ENCODE results near the gene MPST. TPM values are rescaled to one million over a fixed set of nuclear protein-coding genes. Genes with fewer than 3 reads are reported as not detected.

MPST gene
- total RNA-seq, 1 experiment from 2014 or later: 51.2 TPM

- peak; percentile 50 for DNase-seq (ENCODE audit: unreplicated experiment)
- peak; percentile 78 for TF ChIP-seq CTCF (IDR thresholded peaks at IDR 0.05; ENCODE audit: unreplicated experiment)
- ChIA-PET POLR2A (interaction anchor here (5.6 kb wide), 1 partner anchor 9 kb away, joined by 95 read pairs; no protein-coding TSS in a partner anchor), CTCF (interaction anchor here (0.5 to 2.4 kb wide), 12 partner anchors 10 to 1668 kb away, joined by 3 to 20 read pairs (median 3); no protein-coding TSS in a partner anchor)
- peaks cover 27% of the 10 kb centered on the region for H3K4me1 Mint-ChIP-seq (ENCODE audit: insufficient read depth, unreplicated experiment)
- H3K27ac Mint-ChIP-seq (ENCODE audit: low read depth, unreplicated experiment): no peak overlapping the region
- H3K9me3 Mint-ChIP-seq (ENCODE audit: unreplicated experiment): no peaks in the 10 kb centered on the region
- H3K4me3 Mint-ChIP-seq (ENCODE audit: unreplicated experiment): peak overlapping the region; percentile 55
- H3K27me3 Mint-ChIP-seq (ENCODE audit: insufficient read depth, unreplicated experiment): no peaks in the 10 kb centered on the region
- H3K36me3 Mint-ChIP-seq (ENCODE audit: insufficient read depth, unreplicated experiment): peaks cover 18% of the 10 kb centered on the region
- intact Hi-C loops (cut with micrococcal nuclease): no loop called here
- BruUV-seq (replicated peaks): no TSS peak
Measured at GRCh38 chr22:37021710-37022482, 2.4 kb downstream of the MPST start.

GRCh38 chr22:37022483-37023337 is 3.2 kb downstream of the MPST start:
- Mint-ChIP-seq H3K4me3 (ENCODE audit: unreplicated experiment) (no peak overlapping the region), H3K27me3 (ENCODE audit: insufficient read depth, unreplicated experiment) (no peaks in the 10 kb centered on the region), H3K36me3 (ENCODE audit: insufficient read depth, unreplicated experiment) (peaks cover 24% of the 10 kb centered on the region), H3K9me3 (ENCODE audit: unreplicated experiment) (no peaks in the 10 kb centered on the region), H3K4me1 (ENCODE audit: insufficient read depth, unreplicated experiment) (peaks cover 20% of the 10 kb centered on the region), H3K27ac (ENCODE audit: low read depth, unreplicated experiment) (no peak overlapping the region)
- no TSS peak for BruUV-seq (replicated peaks)
- CTCF ChIA-PET: interaction anchor here (0.6 to 2.4 kb wide), 5 partner anchors 9 to 236 kb away, joined by 3 to 20 read pairs (median 5); no protein-coding TSS in a partner anchor
- POLR2A ChIA-PET: interaction anchor here (5.6 kb wide), 1 partner anchor 9 kb away, joined by 95 read pairs; no protein-coding TSS in a partner anchor
- no peak for DNase-seq (ENCODE audit: unreplicated experiment)
- no peak for TF ChIP-seq CTCF (IDR thresholded peaks at IDR 0.05; ENCODE audit: unreplicated experiment)
- intact Hi-C loops (cut with micrococcal nuclease): no loop called here

GRCh38 chr22:37023743-37024338 is 4.3 kb downstream of the MPST start:
- peaks cover 15% of the 10 kb centered on the region for H3K4me1 Mint-ChIP-seq (ENCODE audit: insufficient read depth, unreplicated experiment)

More at GRCh38 chr22:37023743-37024338, 4.3 kb downstream of the MPST start:
- H3K36me3 Mint-ChIP-seq (ENCODE audit: insufficient read depth, unreplicated experiment): peaks cover 27% of the 10 kb centered on the region
- CTCF ChIA-PET: interaction anchor here (0.6 kb wide), 1 partner anchor 17 kb away, joined by 3 read pairs; no protein-coding TSS in a partner anchor
- POLR2A ChIA-PET: interaction anchor here (5.6 kb wide), 1 partner anchor 7 kb away, joined by 95 read pairs; no protein-coding TSS in a partner anchor
- no peaks in the 10 kb centered on the region for H3K27me3 Mint-ChIP-seq (ENCODE audit: insufficient read depth, unreplicated experiment)
- H3K4me3 Mint-ChIP-seq (ENCODE audit: unreplicated experiment): no peak overlapping the region
- no peak overlapping the region for H3K27ac Mint-ChIP-seq (ENCODE audit: low read depth, unreplicated experiment)
- BruUV-seq (replicated peaks): no TSS peak
- no peaks in the 10 kb centered on the region for H3K9me3 Mint-ChIP-seq (ENCODE audit: unreplicated experiment)
- DNase-seq (ENCODE audit: unreplicated experiment): no peak
- intact Hi-C loops (cut with micrococcal nuclease): no loop called here
- TF ChIP-seq CTCF (IDR thresholded peaks at IDR 0.05; ENCODE audit: unreplicated experiment): no peak

All from MCF 10A (cell line).